Measurements from ENCODE around the gene PCDHA5.
"Not testable (repeated sequence)": the region's sequence is repeated elsewhere in the genome, so short reads cannot be mapped to it uniquely, and the experiment has no call there.

PCDHA5 gene

GRCh38 chr5:140821375-140822280 lies at the start of gene PCDHA5:
Gene PCDHA5, plus strand, starts transcription at chr5:140821613.
- no peak for DNase-seq (ENCODE audit: low read depth)
- no peak within 1 kb of the TSS for H3K4me3 ChIP-seq (ENCODE audit: low read depth, low read length)
- peak; percentile 69 for TF ChIP-seq CTCF (IDR thresholded peaks at IDR 0.05; ENCODE audit: control insufficient read depth, extremely low read depth, insufficient read depth)

GRCh38 chr5:140780512-140780911 lies 40.9 kb upstream of the PCDHA5 start:
- no peak for TF ChIP-seq CTCF (IDR thresholded peaks at IDR 0.05; ENCODE audit: control insufficient read depth, extremely low read depth, insufficient read depth)
- DNase-seq (ENCODE audit: low read depth) = no peak
- no peak overlapping the region for H3K4me3 ChIP-seq (ENCODE audit: low read depth, low read length)

- no peak for TF ChIP-seq CTCF (IDR thresholded peaks at IDR 0.05; ENCODE audit: control insufficient read depth, extremely low read depth, insufficient read depth)
- H3K4me3 ChIP-seq (ENCODE audit: low read depth, low read length) = no peak within 1 kb of the TSS
- DNase-seq (ENCODE audit: low read depth) = no peak
Measured at GRCh38 chr5:140785905-140786686, 35.3 kb upstream of the PCDHA5 start, which contains the start of gene PCDHA1. Gene PCDHA1, plus strand, starts transcription at chr5:140786140.

DNA sequence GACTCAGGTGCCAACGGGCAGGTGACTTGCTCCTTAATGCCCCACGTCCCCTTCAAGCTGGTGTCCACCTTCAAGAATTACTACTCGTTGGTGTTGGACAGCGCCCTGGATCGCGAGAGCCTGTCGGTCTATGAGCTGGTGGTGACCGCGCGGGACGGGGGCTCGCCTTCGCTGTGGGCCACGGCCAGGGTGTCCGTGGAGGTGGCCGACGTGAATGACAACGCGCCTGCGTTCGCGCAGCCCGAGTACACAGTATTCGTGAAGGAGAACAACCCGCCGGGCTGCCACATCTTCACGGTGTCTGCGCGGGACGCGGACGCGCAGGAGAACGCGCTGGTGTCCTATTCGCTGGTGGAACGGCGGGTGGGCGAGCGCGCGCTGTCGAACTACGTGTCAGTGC lies 34.0 kb upstream of the PCDHA5 start:
- H3K4me3 ChIP-seq (ENCODE audit: low read depth, low read length); DNase-seq (ENCODE audit: low read depth): not testable (repeated sequence)

- not testable (repeated sequence) for H3K4me3 ChIP-seq (ENCODE audit: low read depth, low read length); DNase-seq (ENCODE audit: low read depth)
Measured at GRCh38 chr5:140787849-140788504, 33.4 kb upstream of the PCDHA5 start.

DNA sequence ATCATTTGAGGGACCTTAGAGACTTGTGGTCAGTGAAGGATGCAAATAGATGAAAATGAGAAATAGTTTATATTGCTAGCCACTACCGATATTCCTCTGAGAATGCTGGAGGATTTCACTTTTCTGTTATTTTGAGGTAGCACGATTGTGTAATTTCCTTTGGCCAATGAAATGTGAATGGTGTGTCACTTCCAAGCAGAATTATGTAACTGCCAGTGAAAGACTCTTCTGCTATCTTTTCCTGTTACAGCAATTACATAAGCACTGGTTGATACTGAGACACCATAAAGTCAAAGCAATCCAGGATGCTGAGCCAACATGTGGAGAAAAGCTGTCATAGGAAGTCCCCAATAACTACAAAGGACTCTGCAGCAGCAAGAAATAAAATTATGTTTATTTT lies 30.3 kb upstream of the PCDHA5 start:
- no peak for TF ChIP-seq CTCF (IDR thresholded peaks at IDR 0.05; ENCODE audit: control insufficient read depth, extremely low read depth, insufficient read depth)
- no peak overlapping the region for H3K4me3 ChIP-seq (ENCODE audit: low read depth, low read length)
- no peak for DNase-seq (ENCODE audit: low read depth)

GRCh38 chr5:140794595-140795258 lies 26.7 kb upstream of the PCDHA5 start, which contains the start of gene PCDHA2:
Gene PCDHA2, plus strand, starts transcription at chr5:140794852.
- H3K4me3 ChIP-seq (ENCODE audit: low read depth, low read length) = peak within 1 kb of the TSS; percentile 24; the same call in 1 of the 2 replicates
- DNase-seq (ENCODE audit: low read depth) = no peak
- peak; percentile 17; the same call in 1 of the 2 replicates for TF ChIP-seq CTCF (IDR thresholded peaks at IDR 0.05; ENCODE audit: control insufficient read depth, extremely low read depth, insufficient read depth)

Data from LNCaP clone FGC (cell line).